Muscle of back (tissue), 11 donors: ENCODE measurements around the gene NFIC. TPM values are rescaled to one million over a fixed set of nuclear protein-coding genes. Genes with fewer than 3 reads are reported as not detected.
"Not testable (repeated sequence)": the region's sequence is repeated elsewhere in the genome, so short reads cannot be mapped to it uniquely, and the experiment has no call there.

Experiments
- DNase-seq, 3 donors: peaks; one replicate each; pipeline versions ENCODE4 v3.0.0 to v3.0.0-alpha.2; 2013
- polyA plus RNA-seq, 10 donors: library from polyadenylated mRNA; unstranded; fragments of 120-200 nt; gene quantifications; one replicate each; pipeline ENCODE4 v1.2.1, GENCODE V29; 2013; ENCODE audit not compliant: insufficient read length in 10 of 10

NFIC gene
- polyA plus RNA-seq, 10 donors, result 35.1 to 50.8 (median 39.2) TPM

DNA sequence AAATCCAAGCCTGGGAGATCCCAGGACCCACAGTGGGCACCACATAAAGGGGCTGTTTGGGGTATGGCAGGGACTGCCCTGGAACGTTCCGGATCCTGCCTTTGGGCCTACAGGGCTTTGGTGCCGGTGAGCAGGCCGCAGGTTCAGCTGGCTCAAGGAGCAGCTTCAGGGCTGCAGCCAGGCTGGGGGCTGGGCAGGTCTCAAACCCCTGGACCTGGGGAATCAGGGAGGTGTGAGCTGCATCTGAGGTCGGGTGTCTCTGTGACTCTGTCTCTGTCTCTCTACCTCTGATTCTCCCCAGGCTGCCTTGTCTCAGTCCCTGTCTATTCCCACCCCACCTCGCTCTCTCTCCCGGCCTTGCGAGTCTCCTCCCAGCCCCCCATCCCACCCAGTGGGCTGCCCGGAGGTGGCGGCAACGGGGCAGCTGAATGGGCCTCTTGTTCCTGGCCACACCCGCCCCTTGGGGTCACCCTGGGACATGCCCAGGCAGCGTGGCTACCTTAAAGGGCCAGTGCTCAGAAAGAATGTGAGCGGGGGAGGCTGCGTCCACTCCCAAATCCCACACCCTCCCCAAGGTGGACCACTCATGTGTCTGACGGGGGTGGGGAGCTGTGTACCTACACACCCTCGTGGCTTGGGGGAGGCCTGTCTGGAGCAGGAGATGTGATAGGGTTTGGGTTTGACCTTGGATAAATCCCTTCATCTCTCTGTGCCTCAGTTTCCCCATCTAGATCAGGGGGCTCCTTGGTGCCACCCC, 31.1 kb downstream of the NFIC start:
- no peak for DNase-seq

DNA sequence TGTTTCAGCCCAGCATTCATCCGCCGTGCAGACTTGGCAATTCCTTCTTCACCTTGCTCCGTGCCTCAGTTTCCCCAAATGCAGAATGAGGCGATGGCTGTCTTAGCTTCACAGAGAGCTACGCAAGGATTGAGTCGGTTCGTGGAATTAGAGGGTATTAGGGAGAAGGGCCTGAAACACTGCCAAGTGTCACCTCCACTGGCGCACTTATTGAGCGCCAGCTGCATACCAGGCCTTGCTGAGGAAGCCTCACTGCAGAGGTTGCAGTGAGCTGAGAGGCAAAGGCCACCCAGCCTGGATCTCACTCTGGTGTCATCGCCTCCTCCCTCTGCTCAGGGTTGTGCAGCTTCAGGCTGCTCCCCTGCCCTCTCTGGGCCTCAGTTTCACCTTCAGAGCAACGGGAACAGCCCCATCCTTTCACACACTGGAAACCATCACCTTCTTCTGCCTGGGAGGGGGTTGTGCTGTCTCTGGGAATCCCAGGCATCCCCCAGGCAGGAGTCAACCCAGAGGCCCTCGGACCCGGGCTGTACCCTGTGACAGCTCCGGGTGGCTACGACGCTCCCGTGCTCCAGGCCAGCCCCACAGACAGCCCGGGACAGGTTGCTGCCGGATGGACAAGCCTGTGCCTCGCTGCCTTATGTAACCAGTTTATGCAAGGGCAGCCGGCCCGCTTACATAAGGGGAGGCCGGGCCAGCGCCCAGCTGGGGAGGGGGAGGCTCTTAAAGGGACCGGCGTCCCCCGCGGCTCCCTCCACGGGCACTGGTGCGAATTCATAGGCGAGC, 31.9 kb downstream of the NFIC start:
- DNase-seq, result peak in 2 of 3 donors; percentile 49 to 70

DNA sequence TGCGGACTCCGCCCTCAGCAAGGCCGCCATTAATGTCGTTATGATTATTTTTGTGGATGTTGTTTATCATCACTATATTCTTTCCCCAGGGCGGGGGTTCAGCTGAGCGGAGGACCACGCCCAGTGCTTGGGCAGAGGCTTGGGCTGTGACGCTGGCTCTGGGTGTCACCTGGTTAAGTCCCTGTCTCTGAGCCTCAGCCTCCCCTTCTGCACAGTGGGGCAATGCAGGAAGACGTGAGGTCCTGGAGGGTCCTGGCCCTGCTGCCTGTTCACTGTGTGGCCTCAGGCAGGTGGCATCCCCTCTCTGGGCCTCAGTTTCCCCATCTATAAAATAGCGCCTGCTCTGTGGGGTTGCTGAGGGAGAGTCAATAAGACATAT, 32.5 kb downstream of the NFIC start:
- no peak for DNase-seq

DNA sequence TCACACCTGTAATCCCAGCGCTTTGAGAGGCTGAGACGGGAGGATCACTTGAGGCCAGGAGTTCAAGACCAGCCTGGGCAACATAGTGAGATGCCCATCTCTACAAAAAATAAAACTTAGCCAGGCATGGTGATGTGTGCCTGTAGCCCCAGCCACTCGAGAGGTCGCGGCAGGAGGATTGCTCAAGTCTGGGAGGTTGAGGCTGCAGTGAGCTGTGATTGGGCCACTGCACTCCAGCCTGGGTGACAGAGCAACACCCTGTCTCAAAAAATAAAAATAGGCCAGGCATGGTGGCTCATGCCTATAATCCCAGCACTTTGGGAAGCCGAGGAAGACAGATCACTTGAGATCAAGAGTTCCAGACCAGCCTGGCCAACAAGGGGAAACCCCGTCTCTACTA, 32.9 kb downstream of the NFIC start:
- not testable (repeated sequence) for DNase-seq

DNA sequence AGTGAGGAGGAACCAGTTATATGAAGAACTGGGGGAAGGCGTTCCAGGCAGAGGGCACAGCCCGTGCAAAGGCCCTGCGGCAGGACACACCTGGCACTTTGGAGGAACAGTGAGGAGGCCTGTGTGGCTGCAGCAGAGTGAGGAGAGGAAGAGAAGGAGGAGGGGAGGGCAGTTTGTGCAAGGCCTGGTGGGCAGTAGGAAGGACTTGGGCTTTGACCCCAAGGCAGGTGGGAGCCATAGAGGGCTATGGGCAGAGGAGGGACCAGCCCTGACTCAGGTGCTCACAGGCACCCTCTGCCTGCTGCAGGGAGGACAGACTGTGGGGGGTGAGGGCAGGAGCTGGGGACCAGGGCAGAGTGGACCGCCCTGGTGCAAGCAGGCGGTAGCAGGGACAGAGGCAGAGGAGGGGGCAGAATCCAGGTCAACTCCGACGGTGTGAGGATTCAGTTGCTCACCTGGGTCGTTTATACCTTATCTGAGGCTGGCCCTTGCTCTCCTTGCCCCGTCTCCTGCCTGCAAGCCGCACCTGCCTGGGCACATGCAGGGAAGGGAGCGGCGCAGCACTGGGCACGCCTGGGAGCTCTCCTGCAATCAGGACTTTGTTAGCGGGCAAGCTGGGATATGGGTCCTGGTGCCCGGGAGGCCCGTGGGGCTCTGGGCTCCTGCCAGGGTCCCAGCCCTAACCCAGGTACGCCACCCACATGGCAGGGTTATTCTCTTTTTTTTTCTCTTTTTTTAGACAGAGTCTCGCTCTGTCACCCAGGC, 34.8 kb downstream of the NFIC start:
- DNase-seq, result no peak

DNA sequence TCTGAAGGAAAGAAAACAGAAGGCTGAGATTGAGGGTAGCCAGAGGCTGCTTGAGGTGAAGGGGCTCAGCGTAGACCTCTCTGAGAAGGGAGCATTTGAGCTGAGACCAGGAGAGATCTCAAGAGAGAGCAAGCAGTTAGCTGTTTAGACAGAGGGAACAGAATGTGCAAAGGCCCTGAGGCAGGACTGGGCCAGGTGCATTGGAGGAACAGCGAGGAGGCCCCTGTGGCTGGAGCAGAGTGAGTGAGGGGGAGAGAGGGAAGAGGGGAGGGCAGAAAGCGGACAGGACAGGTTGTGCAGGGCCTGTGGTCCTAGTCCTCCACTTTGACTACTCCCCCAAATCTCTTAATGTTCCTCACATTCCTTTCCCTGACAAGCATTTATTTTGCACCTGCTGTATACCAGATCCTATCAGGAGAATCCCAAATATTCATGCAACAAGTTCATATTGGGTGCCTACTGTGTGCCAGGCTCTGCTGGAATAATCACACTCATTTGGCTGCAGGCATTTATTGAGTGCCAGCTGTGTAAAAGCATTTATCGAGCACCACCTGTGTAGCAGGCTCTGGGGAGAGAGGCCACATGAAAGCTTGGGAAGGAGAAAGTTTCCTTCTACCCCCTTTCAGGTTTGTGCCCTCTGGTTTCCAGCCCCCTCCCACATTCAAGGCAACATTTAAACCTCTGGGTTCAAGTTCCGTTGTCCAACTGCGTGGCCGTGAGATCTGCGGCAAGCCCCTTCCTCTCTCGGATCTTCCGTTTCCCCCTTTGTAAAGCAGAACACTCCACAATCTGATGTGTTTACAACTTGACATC, 36.5 kb downstream of the NFIC start:
- DNase-seq, result no peak

DNA sequence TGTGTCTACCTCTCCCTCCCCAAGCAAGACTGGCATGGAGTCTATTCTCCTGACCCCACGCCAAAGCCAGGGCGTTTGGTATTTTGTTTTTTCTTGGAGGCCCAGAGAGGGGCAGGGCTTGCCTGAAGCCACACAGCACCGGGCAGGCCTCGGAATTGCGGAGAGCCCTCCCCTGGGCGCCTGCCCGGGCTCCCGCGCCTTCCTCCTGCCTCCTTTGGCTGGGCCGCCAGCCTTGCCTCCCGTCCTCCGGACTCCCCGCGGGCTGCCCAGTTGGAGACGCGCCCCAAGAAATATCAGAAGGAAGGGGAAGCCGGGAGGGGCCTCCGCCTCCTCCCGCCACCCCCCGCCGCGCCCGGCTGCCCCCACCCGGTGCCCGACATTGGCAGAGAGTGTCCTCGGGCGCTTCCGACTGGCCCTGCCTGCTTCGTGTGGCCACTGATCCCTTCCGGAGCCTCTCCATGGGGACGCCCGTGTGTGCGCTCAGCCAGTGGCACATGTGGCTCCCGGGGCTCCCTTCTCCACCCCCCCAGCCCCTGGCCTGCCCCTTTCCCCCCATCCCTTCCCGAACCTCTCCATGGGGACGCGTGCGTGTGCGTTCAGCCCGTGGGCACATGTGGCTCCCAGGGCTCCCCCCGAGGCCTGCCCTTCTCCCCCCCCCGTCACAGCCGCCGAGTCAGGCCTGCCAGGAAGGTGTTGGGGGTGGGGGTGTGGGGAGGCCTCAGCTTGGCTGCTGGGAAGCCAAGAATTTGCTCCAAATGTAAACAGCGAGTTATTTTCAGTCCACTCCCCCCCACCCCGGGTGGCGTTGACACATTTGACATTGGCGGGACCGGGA, 37.3 kb downstream of the NFIC start:
- peak; percentile 86 to 93 (median 93) for DNase-seq

DNA sequence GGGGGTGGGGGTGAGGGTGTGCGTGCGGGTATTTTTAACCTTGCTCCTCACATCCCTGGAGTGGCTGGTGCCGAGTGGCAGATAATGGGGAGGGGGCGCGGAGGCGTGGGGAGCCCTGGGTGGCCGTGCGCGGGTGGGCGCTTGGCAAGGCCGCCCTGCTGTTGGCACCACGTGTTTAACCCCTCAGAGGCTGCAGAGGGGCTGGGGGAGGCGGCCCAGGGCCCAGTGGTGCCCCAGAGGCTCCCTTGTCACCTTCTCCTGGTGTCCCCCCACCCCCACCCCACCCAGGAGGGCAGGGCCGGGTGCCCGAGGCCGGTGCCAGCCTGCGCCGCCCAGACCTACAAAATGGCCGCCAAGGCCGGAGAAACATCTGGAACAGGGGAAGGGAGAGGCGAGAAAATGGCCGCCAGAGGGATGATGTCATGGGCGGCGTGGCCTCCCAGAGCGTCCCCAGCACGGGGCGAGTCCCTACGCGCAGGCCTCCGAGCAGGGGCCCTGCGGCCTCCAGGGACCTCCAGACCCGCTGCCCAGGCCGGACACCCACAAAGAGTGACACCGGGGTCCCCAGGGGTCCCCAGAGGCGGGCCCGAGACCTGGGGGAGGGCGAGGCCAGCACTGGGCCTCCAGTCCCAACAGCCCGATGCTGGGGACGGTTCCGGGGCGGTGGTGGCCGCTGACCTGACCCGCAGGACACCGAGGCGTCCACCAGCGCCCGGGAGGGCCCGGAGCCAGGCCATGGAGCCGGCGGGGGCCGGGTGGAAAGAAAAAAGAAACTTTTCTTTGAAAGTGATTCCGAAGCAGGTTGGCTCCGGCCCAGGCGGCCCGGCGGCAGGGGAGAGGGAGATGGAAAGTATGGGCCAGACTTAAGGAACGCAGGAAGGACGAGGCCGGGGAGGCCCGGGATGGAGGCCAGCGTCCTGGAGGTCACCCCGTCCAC, 38.2 kb downstream of the NFIC start:
- DNase-seq, result peak; percentile 83 to 96 (median 91)

DNA sequence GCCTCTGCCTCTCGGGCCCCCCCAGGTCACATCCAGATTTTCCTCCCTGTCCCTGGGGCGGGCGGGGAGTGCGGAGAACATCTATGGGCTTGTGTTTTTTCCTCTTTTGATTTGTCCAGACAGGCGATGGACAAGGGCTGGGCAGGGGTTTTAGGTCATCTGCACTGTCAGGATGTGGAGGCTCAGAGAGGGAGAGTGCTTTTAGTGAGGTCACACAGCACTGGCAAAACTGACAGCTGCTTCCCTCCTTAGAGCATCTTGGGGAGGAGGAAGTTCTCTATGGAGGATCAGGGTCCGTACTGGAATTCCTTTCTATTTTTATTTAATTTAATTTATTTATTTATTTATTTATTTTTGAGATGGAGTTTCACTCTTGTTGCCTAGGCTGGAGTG, 38.9 kb downstream of the NFIC start:
- no peak for DNase-seq

DNA sequence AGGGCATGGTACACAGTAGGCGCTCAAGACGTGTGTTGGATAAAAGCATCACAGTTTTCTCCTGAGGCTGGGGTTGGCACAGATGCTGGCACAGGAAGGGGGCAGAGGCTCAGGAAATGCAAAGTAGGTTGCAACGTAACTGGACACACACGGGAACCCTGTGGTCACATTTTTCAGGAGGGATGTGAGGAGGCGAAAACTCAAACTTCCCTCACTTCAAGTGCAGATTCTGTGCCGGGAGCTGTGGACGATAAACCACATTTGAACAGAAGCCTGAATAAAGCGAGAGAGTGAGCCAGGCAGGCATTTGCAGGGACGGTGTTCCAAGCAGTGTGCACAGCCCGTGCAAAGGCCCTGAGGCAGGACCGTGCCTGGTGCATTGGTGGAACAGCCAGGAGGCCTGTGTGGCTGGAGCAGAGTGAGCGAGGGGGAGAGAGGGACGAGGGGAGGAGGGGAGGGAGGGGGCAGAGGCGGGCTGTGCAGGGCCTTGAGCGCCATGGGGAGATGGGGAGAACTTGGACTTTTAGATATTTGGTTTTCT, 40.3 kb downstream of the NFIC start:
- no peak for DNase-seq

DNA sequence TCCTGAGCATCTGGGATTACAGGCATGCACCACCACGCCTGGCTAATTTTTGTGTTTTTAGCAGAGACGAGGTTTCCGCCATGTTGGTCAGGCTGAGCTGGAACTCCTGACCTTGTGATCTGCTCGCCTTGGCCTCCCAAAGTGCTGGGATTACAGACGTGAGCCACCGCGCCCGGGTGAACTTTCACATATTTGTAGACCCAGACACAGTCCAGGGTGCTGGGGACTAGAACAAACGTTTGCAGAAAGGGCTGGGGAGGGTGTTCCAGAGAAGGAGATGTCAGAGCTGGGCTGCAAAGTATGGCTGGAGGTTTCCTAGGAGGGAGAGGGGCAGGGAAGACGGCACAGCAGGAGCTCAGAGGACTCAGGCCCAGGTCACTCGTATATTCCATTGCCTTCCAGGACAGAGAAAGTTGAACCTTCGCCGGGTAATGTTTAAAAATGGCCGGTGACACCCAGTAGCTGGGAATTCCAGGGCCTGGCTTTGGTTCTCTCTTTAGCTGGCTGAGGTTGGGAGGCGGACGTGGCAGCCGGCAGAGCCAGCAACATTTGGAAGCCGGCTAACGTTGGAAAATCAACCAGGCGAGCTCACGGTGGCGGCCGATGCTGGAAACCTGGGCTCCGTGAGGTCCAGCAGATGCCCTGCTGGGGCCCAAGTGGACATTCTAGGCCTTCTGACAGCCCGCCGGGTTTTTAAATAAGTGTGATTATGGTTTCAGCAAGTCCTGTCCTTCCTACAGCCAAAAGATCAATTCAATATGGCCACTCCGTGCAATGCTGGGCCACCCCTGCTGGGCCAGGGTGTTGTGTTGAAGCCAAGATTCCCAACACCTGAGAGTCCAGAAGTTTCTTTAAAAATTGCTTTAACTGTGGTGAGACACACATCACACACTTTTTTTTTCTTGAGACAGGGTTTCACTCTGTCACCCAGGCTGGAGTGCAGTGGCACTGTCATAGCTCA, 41.5 kb downstream of the NFIC start:
- DNase-seq, result peak in 2 of 3 donors; percentile 84 to 91

DNA sequence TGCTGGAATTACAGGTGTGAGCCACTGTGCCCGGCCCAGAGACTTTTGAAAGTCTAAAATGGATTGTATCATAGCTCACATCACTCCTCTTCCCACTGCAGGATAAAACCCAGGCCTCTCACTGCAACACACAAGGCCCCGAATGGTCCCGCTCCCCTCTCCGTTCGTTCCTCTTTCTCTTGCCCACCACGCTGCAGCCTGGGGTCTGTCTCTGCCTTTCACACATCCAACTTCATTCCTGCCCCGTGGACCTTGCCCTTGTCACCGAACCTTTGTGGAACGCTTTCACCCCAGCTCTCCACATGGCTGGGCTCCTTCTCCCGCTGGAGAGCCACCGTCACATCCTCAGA, 42.6 kb downstream of the NFIC start:
- no peak for DNase-seq

DNA sequence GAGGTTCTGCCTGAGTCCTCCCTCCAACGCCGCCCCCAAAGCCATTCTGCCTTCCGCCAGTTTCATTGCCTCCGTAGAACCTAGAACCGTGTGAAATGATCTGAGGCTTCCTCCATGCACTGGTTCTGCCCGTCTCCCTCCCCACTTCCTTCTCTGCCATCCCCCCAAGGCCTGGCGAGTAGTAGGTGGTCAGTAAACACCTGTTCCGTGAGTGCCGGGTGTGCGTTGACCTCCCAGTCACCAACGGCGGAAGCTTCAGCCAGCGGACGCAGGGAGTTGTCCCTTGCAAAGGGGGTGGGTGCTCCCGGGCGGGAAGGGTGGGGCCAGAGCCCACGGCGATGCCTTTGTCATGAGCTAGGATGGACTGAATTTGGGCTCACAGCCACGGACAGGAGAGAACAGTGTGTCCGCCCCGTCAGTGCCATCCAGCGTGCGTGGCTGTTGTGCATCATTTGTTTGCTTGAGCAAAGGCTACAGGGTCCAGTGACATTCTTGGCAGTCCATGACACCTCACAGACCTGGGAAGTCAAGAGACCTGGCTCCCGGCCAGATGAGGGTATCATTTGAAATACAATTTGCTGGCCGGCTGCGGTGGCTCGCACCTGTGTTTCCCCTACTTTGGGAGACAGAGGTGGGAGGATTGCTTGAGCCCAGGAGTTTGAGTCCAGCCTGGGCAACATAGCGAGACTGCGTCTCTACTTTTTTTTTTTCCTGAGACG, 43.1 kb downstream of the NFIC start:
- DNase-seq, result no peak

DNA sequence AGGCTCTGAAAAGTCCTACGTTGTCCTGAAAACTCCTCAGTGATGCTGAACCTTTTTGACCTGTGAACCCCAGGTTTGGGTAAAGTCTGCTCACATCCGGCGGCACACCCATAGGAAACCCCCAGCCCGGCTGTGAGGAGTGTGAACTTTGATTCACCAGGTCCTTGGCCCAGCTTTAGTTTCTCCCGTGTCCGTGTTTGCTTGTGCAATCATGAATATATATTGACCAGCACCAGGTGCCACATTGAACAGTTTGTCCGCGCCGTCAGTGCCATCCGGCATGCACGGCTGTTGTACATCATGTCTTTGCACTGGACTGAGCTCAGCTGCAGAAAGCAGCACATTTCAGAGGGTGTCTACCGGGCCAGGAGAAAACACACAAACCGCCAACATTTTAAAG, 45.3 kb downstream of the NFIC start:
- DNase-seq, result no peak

DNA sequence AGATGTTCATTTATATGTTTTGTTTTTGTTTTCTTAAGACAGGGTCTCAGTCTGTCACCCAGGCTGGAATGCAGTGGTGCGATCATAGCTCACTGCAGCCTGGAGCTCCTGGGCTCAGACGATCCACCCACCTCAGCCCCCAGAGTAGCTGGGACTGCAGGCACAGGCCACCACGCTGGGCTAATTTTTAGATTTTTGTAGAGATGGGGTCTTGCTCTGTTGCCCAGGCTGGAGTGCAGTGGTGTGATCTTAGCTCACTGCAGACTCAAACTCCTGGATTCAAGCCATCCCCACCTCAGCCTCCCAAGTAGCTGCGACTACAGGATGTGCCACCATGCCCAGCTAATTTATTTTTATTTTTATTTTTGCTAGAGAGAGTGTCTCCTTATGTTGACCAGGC, 45.7 kb downstream of the NFIC start:
- DNase-seq, result no peak

DNA sequence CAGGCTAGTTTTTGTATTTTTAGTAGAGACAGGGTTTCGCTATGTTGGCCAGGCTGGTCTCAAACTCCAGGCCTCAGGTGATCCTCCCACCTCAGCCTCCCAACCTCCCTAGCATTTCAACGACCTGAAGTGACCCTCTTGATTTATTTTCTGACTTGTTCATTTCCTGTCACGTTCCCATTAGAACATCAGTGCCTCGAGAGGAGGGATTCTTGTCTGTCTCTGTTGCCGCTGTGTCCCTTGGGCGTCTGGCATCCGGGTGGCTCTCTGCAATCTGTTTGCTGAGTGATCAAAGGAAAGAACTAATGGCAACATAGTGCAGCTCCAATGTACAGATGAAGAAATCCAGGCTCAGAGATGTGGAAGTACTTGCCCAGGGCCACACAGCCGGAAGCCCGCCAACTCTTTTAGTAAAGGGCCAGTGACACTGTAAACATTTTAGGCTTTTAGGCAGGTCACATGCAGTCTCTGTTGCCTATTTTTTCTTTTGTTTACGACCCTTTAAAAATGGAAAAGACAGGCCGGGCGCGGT, 47.5 kb downstream of the NFIC start:
- no peak for DNase-seq

DNA sequence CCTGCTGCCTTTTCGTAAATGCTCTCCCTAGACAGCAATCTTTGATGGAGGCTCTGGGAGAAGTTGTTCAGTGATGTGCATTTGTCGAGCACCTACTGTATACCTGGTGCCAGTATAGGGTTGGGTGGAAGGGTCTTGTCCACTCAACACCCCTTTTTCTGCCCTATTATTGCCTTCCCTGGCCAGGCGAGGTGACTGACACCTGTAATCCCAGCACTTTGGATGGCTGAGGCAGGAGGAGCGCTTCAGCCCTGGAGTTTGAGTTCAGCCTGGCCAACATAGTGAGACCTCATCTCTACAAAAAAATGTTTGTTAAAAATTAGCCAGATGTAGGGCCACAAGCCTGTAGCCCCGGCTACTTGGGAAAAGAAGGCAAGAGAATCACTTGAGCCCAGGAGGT, 49.3 kb downstream of the NFIC start:
- no peak for DNase-seq
